Fibroblast of skin of abdomen (primary cell): ENCODE results near the gene MAP4. TPM values are rescaled to one million over a fixed set of nuclear protein-coding genes. Genes with fewer than 3 reads are reported as not detected.
"Not testable (repeated sequence)": the region's sequence is repeated elsewhere in the genome, so short reads cannot be mapped to it uniquely, and the experiment has no call there.

Source experiments
- DNase-seq: peaks from one replicate; pipeline ENCODE4 v3.0.0-alpha.2; 2013
- polyA plus RNA-seq, 2 experiments: library from polyadenylated mRNA; unstranded; fragments of 120-200 nt; gene quantifications; one replicate each; pipeline ENCODE4 v1.2.1, GENCODE V29; 2013; ENCODE audit not compliant: insufficient read length in 2 of 2

The MAP4 gene
- 349 TPM for polyA plus RNA-seq (2013, experiment 1 of 2; ENCODE audit: insufficient read length)
- polyA plus RNA-seq (2013, experiment 2 of 2; ENCODE audit: insufficient read length) = 339 TPM

- peak; percentile 70 for DNase-seq
These were observed at the start of gene MAP4 for GRCh38 chr3:48016301-48016973. TSS of gene MAP4 (minus strand) at chr3:48016416. CDS start at chr3:47998860, 17,556 bp downstream.

GRCh38 chr3:48065035-48065434 is 48.8 kb upstream of the MAP4 start:
- no peak for DNase-seq

GRCh38 chr3:48064292-48064829 is 48.1 kb upstream of the MAP4 start:
- DNase-seq = no peak

- not testable (repeated sequence) for DNase-seq
These were observed 45.4 kb upstream of the MAP4 start for GRCh38 chr3:48061586-48061985.

- DNase-seq = no peak
These were observed 41.9 kb upstream of the MAP4 start for GRCh38 chr3:48058091-48058490.

GRCh38 chr3:48057521-48057920 is 41.3 kb upstream of the MAP4 start:
- DNase-seq = no peak

GRCh38 chr3:48047841-48048464 is 31.7 kb upstream of the MAP4 start:
- DNase-seq = no peak

GRCh38 chr3:48042071-48042760 is 26.0 kb upstream of the MAP4 start:
- no peak for DNase-seq

GRCh38 chr3:48039487-48040190 is 23.4 kb upstream of the MAP4 start:
- peak; percentile 78 for DNase-seq

GRCh38 chr3:48038971-48039481 is 22.8 kb upstream of the MAP4 start:
- DNase-seq = no peak

- peak; percentile 72 for DNase-seq
These were observed 17.8 kb upstream of the MAP4 start for GRCh38 chr3:48034000-48034516.

GRCh38 chr3:48030188-48030587 is 14.0 kb upstream of the MAP4 start:
- no peak for DNase-seq

- no peak for DNase-seq
These were observed 11.0 kb upstream of the MAP4 start for GRCh38 chr3:48026951-48027908.

- DNase-seq = no peak
These were observed 9.9 kb upstream of the MAP4 start for GRCh38 chr3:48026098-48026497.

GRCh38 chr3:48024401-48024800 is 8.2 kb upstream of the MAP4 start:
- DNase-seq = peak; percentile 45

GRCh38 chr3:48023377-48023776 is 7.2 kb upstream of the MAP4 start:
- DNase-seq = no peak

- DNase-seq = no peak
These were observed 6.0 kb upstream of the MAP4 start for GRCh38 chr3:48022178-48022577.

- DNase-seq = peak; percentile 70
These were observed 2.6 kb upstream of the MAP4 start for GRCh38 chr3:48018841-48019240.

GRCh38 chr3:48015431-48016180 is 610 bp downstream of the MAP4 start:
- DNase-seq = peak; percentile 63

- DNase-seq = no peak
These were observed 1.9 kb downstream of the MAP4 start for GRCh38 chr3:48014358-48014757.
